Measurements from ENCODE around the gene CAMSAP2.

Gene CAMSAP2

DNA sequence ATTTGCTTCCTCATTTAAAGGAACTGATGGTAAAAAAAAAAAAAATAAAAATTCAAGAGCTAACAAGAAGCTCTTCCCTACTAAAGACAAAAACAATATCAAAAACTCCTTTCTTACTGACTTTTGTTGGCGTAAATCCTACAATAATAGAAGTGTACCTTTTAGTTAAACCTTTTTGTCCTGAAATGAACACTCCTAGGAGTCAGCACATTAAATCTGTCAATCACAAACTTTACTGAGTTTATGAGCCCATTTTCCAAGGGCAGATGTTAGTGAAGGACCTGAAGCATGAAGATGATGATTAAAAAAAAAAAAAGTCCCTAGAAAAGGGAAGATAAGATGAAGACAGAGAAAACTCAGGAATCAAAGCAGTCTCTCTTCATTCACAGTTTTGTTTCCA is 46.4 kb upstream of the CAMSAP2 start:
- CTCF ChIA-PET = interaction anchor here (1.2 kb wide), 1 partner anchor 110 kb away, joined by 4 read pairs; no protein-coding TSS in a partner anchor
- TF ChIP-seq ZBTB8A (tag by site-specific recombination; IDR thresholded peaks at IDR 0.05) = no peak
- TF ChIP-seq ZNF266 (tag by site-specific recombination; IDR thresholded peaks at IDR 0.05; ENCODE audit: low read depth) = no peak
- no peak for TF ChIP-seq ZSCAN23 (tag by site-specific recombination; IDR thresholded peaks at IDR 0.05)
- TF ChIP-seq ZNF140 (tag by site-specific recombination; IDR thresholded peaks at IDR 0.05) = no peak
- TF ChIP-seq SCRT2 (tag by site-specific recombination; IDR thresholded peaks at IDR 0.05) = no peak
- peak; percentile 63 for TF ChIP-seq FEZF1 (tag by site-specific recombination; IDR thresholded peaks at IDR 0.05)
- Histone ChIP-seq H3K27ac (ENCODE audit: extremely low read depth, low read depth, low read length) (no peak overlapping the region), H3K36me3 (ENCODE audit: control insufficient read depth in 2 of 2, insufficient read depth in 1 of 2, low read length in 2 of 2) (no peaks in the 10 kb centered on the region), H3K4me1 (ENCODE audit: control insufficient read depth, insufficient read depth, low read length) (no peaks in the 10 kb centered on the region), H3K9me3 (ENCODE audit: control insufficient read depth, insufficient read depth, low read depth, low read length) (no peaks in the 10 kb centered on the region), H3K4me3 (ENCODE audit: low read depth, low read length) (no peak overlapping the region)
- POLR2A ChIA-PET = interaction anchor here (1.3 kb wide), 1 partner anchor 22 kb away, joined by 4 read pairs; the partner anchor contains the start of gene DDX59

DNA sequence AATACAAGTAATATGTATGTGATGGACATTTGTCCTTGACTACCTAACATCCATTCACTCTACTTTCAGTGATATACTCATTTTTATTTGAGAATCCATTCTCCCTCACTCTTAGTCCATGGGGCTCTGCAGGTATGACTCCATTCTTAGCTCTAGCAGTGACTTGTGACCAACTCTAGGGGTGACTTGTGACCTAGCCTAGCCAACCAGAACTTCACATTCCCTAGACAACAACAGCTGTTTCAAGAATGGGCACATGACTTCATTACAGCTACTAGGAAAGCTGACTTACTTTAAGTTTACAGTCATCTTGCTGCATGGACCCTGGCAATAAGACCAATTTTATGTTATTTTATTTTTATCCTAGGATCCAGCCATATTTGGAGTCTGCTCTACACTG is 45.4 kb upstream of the CAMSAP2 start:
- TF ChIP-seq ZNF501 (tag by site-specific recombination; IDR thresholded peaks at IDR 0.05) = no peak
- TF ChIP-seq SCRT1 (tag by site-specific recombination; IDR thresholded peaks at IDR 0.05; ENCODE audit: borderline replicate concordance) = no peak
- Histone ChIP-seq H3K27ac (ENCODE audit: extremely low read depth, low read depth, low read length) (no peak overlapping the region), H3K9me3 (ENCODE audit: control insufficient read depth, insufficient read depth, low read depth, low read length) (no peaks in the 10 kb centered on the region), H3K4me3 (ENCODE audit: low read depth, low read length) (no peak overlapping the region), H3K4me1 (ENCODE audit: control insufficient read depth, insufficient read depth, low read length) (no peaks in the 10 kb centered on the region), H3K36me3 (ENCODE audit: control insufficient read depth in 2 of 2, insufficient read depth in 1 of 2, low read length in 2 of 2) (no peaks in the 10 kb centered on the region)
- POLR2A ChIA-PET = interaction anchor here (1.3 kb wide), 1 partner anchor 23 kb away, joined by 4 read pairs; the partner anchor contains the start of gene DDX59
- CTCF ChIA-PET = interaction anchor here (1.2 kb wide), 1 partner anchor 109 kb away, joined by 4 read pairs; no protein-coding TSS in a partner anchor

DNA sequence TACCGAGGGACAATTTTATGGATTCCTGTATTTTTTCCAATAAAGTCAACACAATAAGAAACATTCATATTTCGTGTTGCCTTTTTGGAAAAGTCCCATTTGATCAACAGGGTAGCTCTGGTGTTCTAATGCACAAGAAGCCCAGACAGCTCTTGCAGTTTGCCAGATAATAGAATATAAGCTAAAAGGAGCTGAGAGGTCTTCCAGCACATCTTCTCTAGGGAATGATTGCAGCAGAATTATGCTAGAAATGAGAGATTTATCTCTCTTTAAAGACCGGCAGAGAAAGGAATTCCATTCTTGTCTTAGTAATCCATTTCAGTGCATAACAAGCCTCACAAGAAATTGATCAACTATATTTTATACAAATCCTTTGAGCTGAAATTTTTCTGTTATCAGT is 44.0 kb upstream of the CAMSAP2 start:
- H3K9me3 ChIP-seq (ENCODE audit: control insufficient read depth, insufficient read depth, low read depth, low read length) = no peaks in the 10 kb centered on the region
- H3K4me1 ChIP-seq (ENCODE audit: control insufficient read depth, insufficient read depth, low read length) = no peaks in the 10 kb centered on the region
- no peak overlapping the region for H3K27ac ChIP-seq (ENCODE audit: extremely low read depth, low read depth, low read length)
- H3K4me3 ChIP-seq (ENCODE audit: low read depth, low read length) = no peak overlapping the region
- H3K36me3 ChIP-seq (ENCODE audit: control insufficient read depth in 2 of 2, insufficient read depth in 1 of 2, low read length in 2 of 2) = no peaks in the 10 kb centered on the region
- CTCF ChIA-PET = no interaction called here
- POLR2A ChIA-PET = no interaction called here
- TF ChIP-seq SCRT2 (tag by site-specific recombination; IDR thresholded peaks at IDR 0.05) (no peak), KLF8 (tag by site-specific recombination; IDR thresholded peaks at IDR 0.05) (no peak), OVOL3 (tag by site-specific recombination; IDR thresholded peaks at IDR 0.05) (no peak), ZNF133 (tag by site-specific recombination; IDR thresholded peaks at IDR 0.05) (no peak)
- TF ChIP-seq, protein P1, sequence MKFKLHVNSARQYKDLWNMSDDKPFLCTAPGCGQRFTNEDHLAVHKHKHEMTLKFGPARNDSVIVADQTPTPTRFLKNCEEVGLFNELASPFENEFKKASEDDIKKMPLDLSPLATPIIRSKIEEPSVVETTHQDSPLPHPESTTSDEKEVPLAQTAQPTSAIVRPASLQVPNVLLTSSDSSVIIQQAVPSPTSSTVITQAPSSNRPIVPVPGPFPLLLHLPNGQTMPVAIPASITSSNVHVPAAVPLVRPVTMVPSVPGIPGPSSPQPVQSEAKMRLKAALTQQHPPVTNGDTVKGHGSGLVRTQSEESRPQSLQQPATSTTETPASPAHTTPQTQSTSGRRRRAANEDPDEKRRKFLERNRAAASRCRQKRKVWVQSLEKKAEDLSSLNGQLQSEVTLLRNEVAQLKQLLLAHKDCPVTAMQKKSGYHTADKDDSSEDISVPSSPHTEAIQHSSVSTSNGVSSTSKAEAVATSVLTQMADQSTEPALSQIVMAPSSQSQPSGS (tag by site-specific recombination; IDR thresholded peaks at IDR 0.05; ENCODE audit: low read depth) = no peak
- TF ChIP-seq, protein P2, sequence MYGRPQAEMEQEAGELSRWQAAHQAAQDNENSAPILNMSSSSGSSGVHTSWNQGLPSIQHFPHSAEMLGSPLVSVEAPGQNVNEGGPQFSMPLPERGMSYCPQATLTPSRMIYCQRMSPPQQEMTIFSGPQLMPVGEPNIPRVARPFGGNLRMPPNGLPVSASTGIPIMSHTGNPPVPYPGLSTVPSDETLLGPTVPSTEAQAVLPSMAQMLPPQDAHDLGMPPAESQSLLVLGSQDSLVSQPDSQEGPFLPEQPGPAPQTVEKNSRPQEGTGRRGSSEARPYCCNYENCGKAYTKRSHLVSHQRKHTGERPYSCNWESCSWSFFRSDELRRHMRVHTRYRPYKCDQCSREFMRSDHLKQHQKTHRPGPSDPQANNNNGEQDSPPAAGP (tag by site-specific recombination; IDR thresholded peaks at IDR 0.05) = no peak

DNA sequence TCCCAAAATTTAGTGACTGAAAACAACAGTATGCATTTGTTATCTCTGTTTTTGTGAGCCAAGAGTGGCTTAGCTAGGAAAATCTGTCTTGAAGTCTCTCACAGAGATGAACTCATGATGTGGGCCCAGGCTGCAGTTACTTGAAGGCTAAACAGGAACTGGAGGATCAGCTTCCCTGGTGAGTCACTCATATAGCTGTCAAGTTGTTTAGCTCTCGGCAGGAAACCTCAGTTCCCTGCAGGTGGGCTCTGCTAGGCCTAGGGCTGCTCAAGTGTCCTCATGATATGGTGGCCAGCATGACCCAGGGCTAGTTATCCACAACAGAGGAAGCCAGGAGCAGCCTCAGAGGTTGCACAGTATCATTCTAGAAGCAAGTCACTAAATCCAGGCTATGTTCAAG is 38.8 kb upstream of the CAMSAP2 start:
- ChIA-PET POLR2A (interaction anchor here (1.1 kb wide), 1 partner anchor 39 kb away, joined by 3 read pairs; the partner anchor contains the start of gene CAMSAP2), CTCF (no interaction called here)
- TF ChIP-seq ZIC2 (tag by site-specific recombination; IDR thresholded peaks at IDR 0.05) (peak; percentile 78), SCRT2 (tag by site-specific recombination; IDR thresholded peaks at IDR 0.05) (no peak), ZNF223 (tag by site-specific recombination; IDR thresholded peaks at IDR 0.05) (no peak)
- Histone ChIP-seq H3K27ac (ENCODE audit: extremely low read depth, low read depth, low read length) (no peak overlapping the region), H3K36me3 (ENCODE audit: control insufficient read depth in 2 of 2, insufficient read depth in 1 of 2, low read length in 2 of 2) (no peaks in the 10 kb centered on the region), H3K4me1 (ENCODE audit: control insufficient read depth, insufficient read depth, low read length) (no peaks in the 10 kb centered on the region), H3K9me3 (ENCODE audit: control insufficient read depth, insufficient read depth, low read depth, low read length) (no peaks in the 10 kb centered on the region), H3K4me3 (ENCODE audit: low read depth, low read length) (no peak overlapping the region)
